Frontal cortex (tissue), 4 donors: ENCODE measurements around the gene NEU2. TPM values are rescaled to one million over a fixed set of nuclear protein-coding genes. Genes with fewer than 3 reads are reported as not detected.

Experiments used
- DNase-seq, 2 donors: peaks; one replicate each; pipeline ENCODE4 v3.0.0; 2012; ENCODE audit warnings: low spot score in 2 of 2
- FAIRE-seq: peaks from 2 replicates; lab custom pipeline; 2012; peaks lifted over from hg19 to GRCh38; lab: Jason Lieb, UNC
- total RNA-seq: library from RNA; depleted of rRNA; stranded (reverse); fragments of >200 nt; gene quantifications from one replicate; pipeline ENCODE4 v1.2.3, GENCODE V29; 2014
- donor health status: control.
- donor health status: control.
- donor health status: control.

NEU2 gene
- total RNA-seq, 1 donor from 2014 or later = not detected

DNA sequence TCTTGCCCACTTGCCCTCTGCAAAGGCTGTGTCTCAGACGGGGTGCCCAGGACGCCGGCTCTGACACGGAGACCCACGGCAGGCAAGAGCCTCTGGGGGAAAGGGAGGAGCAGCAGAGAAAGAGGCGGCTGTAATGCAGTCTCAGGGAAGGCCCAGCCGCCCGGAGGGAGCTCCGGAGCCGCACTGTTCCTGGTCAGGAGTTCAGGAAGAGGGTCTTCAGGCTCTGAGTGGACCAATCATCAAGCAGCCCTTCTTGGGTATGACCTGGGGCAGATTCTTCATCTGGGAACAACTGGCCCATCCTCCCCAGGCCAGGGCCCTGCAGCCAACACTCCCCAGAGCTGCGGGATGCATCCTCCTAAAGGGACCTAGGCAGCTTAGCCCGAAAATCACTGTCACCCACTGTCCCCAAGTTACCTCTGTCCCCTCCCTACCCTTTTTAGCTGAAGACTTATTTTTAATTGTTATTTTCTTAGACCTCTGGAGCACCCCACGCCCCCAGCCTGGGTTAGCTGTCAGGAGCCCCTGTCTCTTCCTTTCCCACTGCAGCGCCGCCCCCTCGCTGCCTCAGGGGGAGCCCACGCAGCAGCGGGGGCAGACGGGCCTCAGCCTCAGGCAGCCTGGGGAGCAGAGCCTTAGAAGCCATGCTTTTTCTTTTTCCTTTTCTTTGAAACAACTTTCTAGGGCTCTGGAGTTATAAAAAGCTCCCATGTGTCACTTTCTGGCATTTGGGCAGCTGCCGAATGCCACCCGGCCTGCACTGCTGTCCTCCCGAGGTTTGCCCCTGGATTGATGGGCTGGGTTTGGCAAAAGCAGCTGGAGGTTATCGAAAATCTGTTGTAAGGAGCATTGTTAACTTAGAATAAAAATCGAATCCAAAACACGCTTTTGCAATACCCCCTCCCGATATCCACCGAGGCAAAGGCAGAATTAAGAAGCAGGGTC is 644 bp upstream of the NEU2 start:
- no peak for FAIRE-seq
- no peak for DNase-seq

- DNase-seq = no peak
Measured at GRCh38 chr2:233033672-233034071, 1.2 kb downstream of the NEU2 start.

DNA sequence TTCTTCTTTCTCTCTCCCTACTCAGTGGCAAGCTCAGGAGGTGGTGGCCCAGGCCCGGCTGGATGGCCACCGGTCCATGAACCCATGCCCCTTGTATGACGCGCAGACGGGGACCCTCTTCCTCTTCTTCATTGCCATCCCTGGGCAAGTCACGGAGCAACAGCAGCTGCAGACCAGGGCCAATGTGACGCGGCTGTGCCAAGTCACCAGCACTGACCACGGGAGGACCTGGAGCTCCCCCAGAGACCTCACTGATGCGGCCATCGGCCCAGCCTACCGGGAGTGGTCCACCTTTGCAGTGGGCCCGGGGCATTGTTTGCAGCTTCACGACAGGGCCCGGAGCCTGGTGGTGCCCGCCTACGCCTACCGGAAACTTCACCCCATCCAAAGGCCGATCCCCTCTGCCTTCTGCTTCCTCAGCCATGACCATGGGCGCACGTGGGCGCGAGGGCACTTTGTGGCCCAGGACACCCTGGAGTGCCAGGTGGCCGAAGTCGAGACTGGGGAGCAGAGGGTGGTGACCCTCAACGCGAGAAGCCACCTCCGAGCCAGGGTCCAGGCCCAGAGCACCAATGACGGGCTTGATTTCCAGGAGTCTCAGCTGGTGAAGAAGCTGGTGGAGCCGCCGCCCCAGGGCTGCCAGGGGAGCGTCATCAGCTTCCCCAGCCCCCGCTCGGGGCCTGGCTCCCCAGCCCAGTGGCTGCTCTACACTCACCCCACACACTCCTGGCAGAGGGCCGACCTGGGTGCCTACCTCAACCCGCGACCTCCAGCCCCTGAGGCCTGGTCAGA is 1.8 kb downstream of the NEU2 start:
- no peak for DNase-seq
- FAIRE-seq = no peak

More at GRCh38 chr2:233033672-233034071, 1.2 kb downstream of the NEU2 start:
- FAIRE-seq = no peak

GRCh38 chr2:233035426-233036161 is 3.1 kb downstream of the NEU2 start:
- DNase-seq (no peak), FAIRE-seq (no peak)

GRCh38 chr2:233036162-233036838 is 3.8 kb downstream of the NEU2 start:
- FAIRE-seq (no peak), DNase-seq (no peak)

GRCh38 chr2:233037078-233037477 is 4.6 kb downstream of the NEU2 start:
- FAIRE-seq = no peak
- DNase-seq = no peak

DNA sequence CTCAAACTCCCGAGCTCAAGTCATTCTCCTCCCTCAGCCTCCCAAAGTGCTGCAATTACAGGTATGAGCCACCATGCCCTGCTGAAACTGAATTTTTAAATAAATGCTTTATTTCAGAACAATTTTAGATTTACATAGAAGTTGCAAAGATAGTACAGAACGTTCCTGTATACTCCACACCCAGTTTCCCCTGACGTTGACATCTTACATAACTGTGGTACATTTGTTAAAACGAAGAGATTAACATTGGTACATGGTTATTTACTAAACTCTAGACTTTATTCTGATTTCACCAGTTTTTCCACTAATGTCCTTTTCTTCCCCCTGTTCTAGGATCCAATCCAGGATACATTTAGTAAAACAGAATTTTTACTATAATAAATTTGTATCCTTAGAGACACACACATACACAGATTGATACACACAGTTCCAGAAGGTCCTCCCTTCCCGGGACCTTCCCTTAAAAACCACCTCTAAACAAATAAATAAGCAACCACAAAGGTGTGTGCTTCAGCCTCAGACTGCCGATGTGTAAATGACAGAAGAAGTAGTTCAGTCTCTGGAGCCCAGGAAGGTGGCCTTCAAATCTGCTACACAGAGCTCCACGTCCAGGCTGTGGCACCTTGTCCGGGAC is 6.9 kb downstream of the NEU2 start:
- no peak for DNase-seq
- FAIRE-seq = no peak

- DNase-seq (no peak), FAIRE-seq (no peak)
Measured at GRCh38 chr2:233039846-233040530, 7.5 kb downstream of the NEU2 start.

- FAIRE-seq = no peak
- DNase-seq = no peak
Measured at GRCh38 chr2:233040571-233040970, 8.1 kb downstream of the NEU2 start.

- no peak for FAIRE-seq
- no peak for DNase-seq
Measured at GRCh38 chr2:233041722-233042323, 9.4 kb downstream of the NEU2 start.

DNA sequence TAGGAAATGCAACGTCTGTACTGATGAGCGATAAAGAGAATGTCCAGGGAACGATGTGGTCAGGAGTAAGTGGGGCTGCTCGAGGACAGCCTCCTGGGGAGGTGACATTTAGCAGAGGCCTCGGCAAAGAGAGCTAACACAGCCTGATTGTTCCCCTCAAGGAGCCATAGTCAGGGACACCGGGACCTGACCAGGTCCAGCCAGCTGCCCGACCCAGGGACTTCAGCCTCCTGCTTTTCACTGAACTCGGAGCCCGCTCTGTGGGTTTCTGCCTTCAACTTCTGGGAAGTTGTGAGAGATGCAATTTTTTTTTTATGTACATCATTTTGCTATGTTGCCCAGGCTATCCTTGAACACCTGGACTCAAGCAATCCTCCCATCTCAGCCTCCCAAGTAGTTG is 10.1 kb downstream of the NEU2 start:
- no peak for FAIRE-seq
- no peak for DNase-seq

GRCh38 chr2:233044974-233045605 is 12.6 kb downstream of the NEU2 start:
- FAIRE-seq (no peak), DNase-seq (no peak)

GRCh38 chr2:233047206-233047605 is 14.7 kb downstream of the NEU2 start:
- no peak for DNase-seq
- no peak for FAIRE-seq

DNA sequence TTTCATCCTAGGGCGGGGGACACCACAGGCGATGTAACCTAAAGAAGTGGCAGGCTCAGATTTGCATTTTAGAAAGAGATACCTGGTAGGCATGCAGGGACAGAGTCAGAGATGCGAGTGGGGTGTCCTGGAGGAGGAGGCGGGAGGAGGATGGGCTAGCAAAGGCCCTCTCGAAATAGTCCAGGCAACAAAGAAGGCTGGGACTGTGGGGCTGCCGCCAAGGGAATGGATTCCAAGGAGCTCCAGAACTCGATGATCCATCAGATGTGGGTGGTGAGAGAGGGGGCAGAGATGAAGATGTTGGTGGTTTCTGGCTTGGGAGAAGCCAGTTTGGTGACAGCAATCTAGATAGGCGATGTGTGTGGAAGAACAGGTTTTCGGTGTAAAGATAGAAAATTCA is 15.2 kb downstream of the NEU2 start:
- no peak for FAIRE-seq
- no peak for DNase-seq

DNA sequence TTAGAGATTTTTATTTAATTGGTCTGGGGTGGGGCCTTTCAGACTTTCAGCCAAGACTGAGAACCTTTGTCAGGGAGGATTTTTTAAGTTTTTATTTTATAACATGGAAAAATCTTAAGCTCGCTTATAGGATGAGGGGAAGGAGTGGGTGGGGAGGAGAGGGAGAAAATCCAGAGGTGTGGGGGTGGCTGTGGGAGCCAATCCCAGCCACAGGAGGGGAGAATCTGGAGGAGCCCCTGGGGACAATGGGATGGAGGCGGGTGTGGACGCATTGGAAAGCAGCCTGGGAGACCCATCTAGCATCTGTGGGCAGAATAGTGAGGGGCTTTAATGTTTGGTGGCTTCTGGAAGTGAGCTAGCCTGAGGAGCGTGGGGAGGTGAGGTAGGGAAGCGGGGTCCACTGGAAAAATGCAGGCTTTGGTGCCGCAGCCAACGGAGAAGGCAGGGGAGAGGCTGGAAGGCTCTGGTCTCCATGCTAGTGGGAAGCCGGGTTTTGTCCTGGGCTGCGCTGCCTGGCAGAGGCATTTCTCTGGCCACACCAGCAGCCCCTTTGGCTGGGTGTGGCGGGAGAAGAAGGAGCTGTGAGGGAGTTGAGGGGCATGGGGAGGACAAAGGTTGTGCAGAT is 16.2 kb downstream of the NEU2 start:
- FAIRE-seq (no peak), DNase-seq (no peak)

GRCh38 chr2:233049194-233049761 is 16.8 kb downstream of the NEU2 start:
- DNase-seq = no peak
- FAIRE-seq = no peak
